LNCaP clone FGC (cell line): ENCODE data around the gene INCENP.

Experiments
- DNase-seq: peaks from one replicate; pipeline ENCODE4 v3.0.0-alpha.2; 2011; ENCODE audit warnings: low read depth
- H3K4me3 ChIP-seq: 2 replicates; pipeline ENCODE4 v1.5.1; 2011; ENCODE audit warnings: mild to moderate bottlenecking, low read depth, low read length, control low read depth
- TF ChIP-seq, protein P1 (sequence below): IDR thresholded peaks from 2 replicates; pipeline ENCODE4 v1.5.1; 2012; ENCODE audit warnings: mild to moderate bottlenecking; ENCODE audit not compliant: control insufficient read depth, insufficient read depth; ENCODE audit errors: extremely low read depth

INCENP gene

DNA sequence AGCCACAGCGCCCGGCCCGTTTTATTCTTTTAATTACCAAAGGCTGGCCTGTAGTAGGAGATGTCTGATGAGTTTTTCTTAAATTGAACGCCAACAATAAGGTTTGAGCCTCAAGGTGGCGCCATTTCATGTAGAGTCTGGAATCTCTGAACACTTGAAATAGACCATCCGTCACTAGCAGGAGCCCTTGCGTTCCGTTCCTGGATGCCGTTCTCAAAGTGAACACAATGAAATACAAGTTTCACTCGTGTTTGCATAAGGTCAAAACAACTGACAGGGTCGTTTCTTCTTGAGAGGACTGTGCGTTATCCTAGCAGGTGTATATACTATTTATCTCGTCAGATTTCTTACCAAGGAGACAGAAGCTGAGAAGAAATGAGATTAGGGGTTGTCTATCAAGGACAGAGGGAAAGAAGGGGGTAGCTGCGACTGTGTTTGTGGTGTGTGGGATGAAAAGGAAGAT lies 47.5 kb downstream of the INCENP start:
- peak; percentile 83 for DNase-seq
- TF ChIP-seq, protein P1, sequence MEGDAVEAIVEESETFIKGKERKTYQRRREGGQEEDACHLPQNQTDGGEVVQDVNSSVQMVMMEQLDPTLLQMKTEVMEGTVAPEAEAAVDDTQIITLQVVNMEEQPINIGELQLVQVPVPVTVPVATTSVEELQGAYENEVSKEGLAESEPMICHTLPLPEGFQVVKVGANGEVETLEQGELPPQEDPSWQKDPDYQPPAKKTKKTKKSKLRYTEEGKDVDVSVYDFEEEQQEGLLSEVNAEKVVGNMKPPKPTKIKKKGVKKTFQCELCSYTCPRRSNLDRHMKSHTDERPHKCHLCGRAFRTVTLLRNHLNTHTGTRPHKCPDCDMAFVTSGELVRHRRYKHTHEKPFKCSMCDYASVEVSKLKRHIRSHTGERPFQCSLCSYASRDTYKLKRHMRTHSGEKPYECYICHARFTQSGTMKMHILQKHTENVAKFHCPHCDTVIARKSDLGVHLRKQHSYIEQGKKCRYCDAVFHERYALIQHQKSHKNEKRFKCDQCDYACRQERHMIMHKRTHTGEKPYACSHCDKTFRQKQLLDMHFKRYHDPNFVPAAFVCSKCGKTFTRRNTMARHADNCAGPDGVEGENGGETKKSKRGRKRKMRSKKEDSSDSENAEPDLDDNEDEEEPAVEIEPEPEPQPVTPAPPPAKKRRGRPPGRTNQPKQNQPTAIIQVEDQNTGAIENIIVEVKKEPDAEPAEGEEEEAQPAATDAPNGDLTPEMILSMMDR = peak; percentile 96
- no peak overlapping the region for H3K4me3 ChIP-seq

DNA sequence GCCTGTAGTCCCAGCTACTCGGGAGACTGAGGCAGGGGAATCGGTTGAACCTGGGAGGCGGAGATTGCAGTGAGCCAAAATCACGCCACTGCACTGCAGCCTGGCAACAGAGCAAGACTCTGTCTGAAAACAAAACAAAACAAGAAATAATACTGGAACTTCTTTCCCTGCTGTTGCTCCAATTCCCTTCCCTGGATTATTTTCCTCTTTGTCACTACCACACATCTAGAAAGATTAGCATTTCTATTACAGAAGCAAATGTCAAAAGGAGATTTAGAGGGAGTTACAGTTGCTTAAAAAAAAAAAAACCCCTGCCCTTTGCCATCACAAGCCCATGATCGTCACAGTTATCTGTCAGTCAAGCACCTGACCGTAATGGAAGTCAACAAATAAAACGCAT lies 48.5 kb downstream of the INCENP start:
- no peak for DNase-seq
- TF ChIP-seq, protein P1 = no peak
- H3K4me3 ChIP-seq = no peak overlapping the region

DNA sequence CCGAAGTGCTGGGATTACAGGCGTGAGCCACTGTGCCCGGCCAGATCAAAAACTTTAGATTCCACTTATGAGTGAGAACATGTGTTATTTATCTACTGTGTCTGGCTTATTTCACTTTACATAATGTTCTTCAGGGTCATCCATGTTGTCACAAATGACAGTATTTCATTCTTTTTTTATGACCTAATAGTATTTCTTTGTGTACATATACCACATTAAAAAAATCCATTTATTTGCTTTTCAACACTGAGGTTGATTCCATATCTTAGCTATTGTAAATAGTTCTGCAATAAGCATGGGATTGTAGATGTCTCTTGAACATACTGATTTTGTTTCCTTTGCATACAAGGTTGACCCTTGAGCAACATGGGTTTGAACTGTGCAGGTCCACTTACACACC lies 53.0 kb downstream of the INCENP start:
- H3K4me3 ChIP-seq = no peak overlapping the region
- DNase-seq = peak; percentile 72
- TF ChIP-seq, protein P1 = no peak

DNA sequence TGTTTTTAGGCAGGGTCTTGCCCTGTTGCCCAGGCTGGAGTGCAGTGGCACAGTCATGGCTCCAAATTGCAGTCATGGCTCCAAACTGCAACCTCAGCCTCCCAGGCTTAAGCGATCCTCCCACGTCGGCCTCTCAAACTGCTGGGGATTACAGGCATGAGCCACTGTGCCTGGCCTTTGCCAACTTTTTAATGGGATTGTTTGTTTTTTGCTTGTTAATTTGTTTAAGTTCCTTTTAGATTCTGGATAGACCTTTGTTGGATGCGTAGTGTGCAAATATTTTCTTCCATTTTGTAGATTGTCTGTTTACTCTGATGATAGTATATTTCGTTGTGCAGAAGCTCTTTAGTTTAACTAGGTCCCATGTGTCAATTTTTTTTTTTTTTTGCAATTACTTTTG lies 56.2 kb downstream of the INCENP start:
- H3K4me3 ChIP-seq = no peak overlapping the region
- DNase-seq = peak; percentile 96
- TF ChIP-seq, protein P1 = no peak

DNA sequence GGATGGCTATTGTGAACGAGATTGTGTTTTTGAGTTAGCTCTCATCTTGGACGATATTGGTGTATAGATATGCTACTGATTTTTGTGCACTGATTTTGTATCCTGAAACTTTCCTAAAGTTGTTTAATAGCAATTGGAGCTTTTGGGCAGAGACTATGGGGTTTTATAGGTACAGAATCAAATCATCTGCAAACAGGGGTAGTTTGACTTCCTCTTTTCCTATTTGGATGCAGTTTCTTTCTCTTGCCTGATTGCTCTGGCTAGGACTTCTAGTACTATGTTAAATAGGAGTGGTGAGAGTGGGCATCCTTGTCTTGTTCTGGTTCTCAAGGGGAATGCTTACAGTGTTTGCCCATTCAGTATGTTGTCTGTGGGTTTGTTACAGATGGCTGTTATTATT lies 57.3 kb downstream of the INCENP start:
- TF ChIP-seq, protein P1 = no peak
- H3K4me3 ChIP-seq = no peak overlapping the region
- DNase-seq = no peak

DNA sequence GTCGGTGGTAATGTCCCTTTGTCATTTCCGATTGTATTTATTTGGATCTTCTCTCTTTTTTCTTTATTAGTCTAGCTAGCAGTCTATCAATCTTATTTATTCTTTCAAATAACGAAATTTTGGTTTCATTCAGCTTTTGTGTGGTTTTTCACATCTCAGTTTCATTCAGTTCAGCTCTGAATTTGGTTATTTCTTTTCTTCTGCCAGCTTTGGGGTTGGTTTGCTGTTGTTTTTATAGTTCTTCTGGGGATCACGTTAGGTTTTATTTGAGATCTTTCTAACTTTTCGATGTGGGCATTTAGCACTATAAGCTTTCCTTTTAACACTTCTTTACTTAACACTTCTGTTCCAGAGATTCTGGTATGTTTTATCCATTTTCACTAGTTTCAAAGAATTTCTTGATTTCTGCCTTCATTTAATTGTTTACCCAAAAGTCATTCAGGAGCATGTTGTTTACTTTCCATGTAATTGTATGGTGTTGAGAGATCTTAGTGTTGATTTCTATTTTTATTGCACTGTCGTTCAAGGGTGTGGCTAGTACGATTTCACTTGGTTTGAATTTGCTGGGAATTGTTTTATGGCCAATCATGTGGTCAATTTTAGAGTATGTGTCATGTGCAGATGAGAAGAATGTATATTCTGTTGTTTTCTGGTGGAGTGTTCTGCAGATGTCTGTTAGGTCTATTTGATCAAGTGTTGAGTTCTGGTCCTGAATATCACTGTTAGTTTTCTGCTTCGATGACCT lies 58.5 kb downstream of the INCENP start:
- TF ChIP-seq, protein P1 = no peak
- H3K4me3 ChIP-seq = no peak overlapping the region
- DNase-seq = no peak

DNA sequence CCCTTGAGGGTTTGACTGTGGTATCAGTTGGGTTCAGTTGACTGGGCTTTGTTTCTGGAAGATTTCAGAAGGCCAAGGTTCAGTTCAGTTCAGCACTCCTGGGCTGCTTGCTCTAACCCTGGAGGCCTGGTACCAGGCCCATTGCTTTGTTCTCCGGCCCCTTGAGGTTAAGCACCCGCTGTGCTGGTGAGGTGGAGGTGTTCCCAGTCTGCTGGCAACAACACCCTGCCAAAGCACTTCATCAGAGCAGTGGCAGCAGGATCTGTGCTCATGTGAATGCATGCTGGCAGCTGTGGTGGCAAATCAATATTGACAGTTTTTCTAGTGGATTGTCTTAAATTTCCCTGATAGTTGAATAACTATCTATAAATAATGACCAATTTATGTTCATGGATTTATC lies 62.4 kb downstream of the INCENP start:
- no peak overlapping the region for H3K4me3 ChIP-seq
- no peak for DNase-seq
- TF ChIP-seq, protein P1 = no peak
